IMR-90 (cell line): ENCODE measurements around the gene SLC43A2. TPM values are rescaled to one million over a fixed set of nuclear protein-coding genes. Genes with fewer than 3 reads are reported as not detected.

Source experiments
- ATAC-seq: fragments of 200-7000 bp; cut with Tn5 transposase; 2 replicates; pipeline ENCODE4 v1.9.1; 2020; ENCODE audit warnings: low read depth, mild to moderate bottlenecking, moderate library complexity
- BruUV-seq: library from RNA; stranded (reverse); fragments of 400-500 nt; replicated peaks from 2 replicates; lab custom pipeline; 2021; lab: Mats Ljungman, UMichigan
- CTCF ChIA-PET: fragments of 300-600 bp; formaldehyde crosslinking; extraction: SDS; loops from one replicate; lab custom pipeline; 2021; ENCODE audit warnings: antibody characterized with exemption; lab: Yijun Ruan, JAX
- POLR2A ChIA-PET: fragments of 300-600 bp; sonication (Branson Sonifier 250); formaldehyde crosslinking; loops from one replicate; lab custom pipeline; 2022; ENCODE audit warnings: antibody characterized with exemption; ENCODE audit not compliant: unreplicated experiment; lab: Charles Lee
- DNase-seq: peaks from one replicate; pipeline ENCODE4 v3.0.0; 2013
- H2AFZ ChIP-seq: replicated peaks from 2 replicates; pipeline ENCODE3; 2013; ENCODE audit warnings: low read length, mild to moderate bottlenecking; ENCODE audit not compliant: poor library complexity
- H2AK5ac ChIP-seq: 2 replicates; pipeline ENCODE4 v1.6.1; 2013; ENCODE audit warnings: low read depth, low read length, inconsistent platforms
- H2AK9ac ChIP-seq: replicated peaks from 2 replicates; pipeline ENCODE3; 2013; ENCODE audit warnings: mild to moderate bottlenecking, low read depth, low read length, moderate library complexity; ENCODE audit not compliant: poor library complexity
- H2BK120ac ChIP-seq: 2 replicates; pipeline ENCODE4 v1.6.1; 2013; ENCODE audit warnings: low read depth, low read length, inconsistent platforms
- H2BK15ac ChIP-seq: 3 replicates; pipeline ENCODE4 v1.6.1; 2013; ENCODE audit warnings: low read depth, low read length, inconsistent platforms
- H2BK20ac ChIP-seq: 2 replicates; pipeline ENCODE4 v1.6.1; 2013; ENCODE audit warnings: low read depth, mild to moderate bottlenecking, inconsistent platforms, low read length, moderate library complexity
- H2BK5ac ChIP-seq: 2 replicates; pipeline ENCODE4 v1.6.1; 2013; ENCODE audit warnings: mild to moderate bottlenecking, low read depth, low read length, inconsistent platforms; ENCODE audit not compliant: poor library complexity, severe bottlenecking
- H3K14ac ChIP-seq: replicated peaks from 2 replicates; pipeline ENCODE4 v1.6.1; 2013; ENCODE audit warnings: low read depth, low read length, inconsistent platforms
- H3K18ac ChIP-seq: 2 replicates; pipeline ENCODE4 v1.6.1; 2013; ENCODE audit warnings: low read depth, low read length, control low read depth
- H3K23ac ChIP-seq: 2 replicates; pipeline ENCODE4 v1.6.1; 2013; ENCODE audit warnings: low read depth, low read length, inconsistent platforms
- H3K27ac ChIP-seq: 2 replicates; pipeline ENCODE4 v1.5.1; 2013; ENCODE audit warnings: mild to moderate bottlenecking, control low read depth, low read length; ENCODE audit not compliant: insufficient read depth
- H3K27me3 ChIP-seq: 2 replicates; pipeline ENCODE4 v1.6.1; 2013; ENCODE audit warnings: low read length; ENCODE audit not compliant: control insufficient read depth, insufficient read depth
- H3K36me3 ChIP-seq: 2 replicates; pipeline ENCODE4 v1.6.1; 2013; ENCODE audit warnings: low read length, mixed read lengths; ENCODE audit not compliant: control insufficient read depth, insufficient read depth
- H3K4ac ChIP-seq: 2 replicates; pipeline ENCODE4 v1.6.1; 2013; ENCODE audit warnings: low read depth, low read length, inconsistent platforms
- H3K4me1 ChIP-seq: 2 replicates; pipeline ENCODE4 v1.6.1; 2013; ENCODE audit warnings: low read length, mixed read lengths; ENCODE audit not compliant: control insufficient read depth, insufficient read depth
- H3K4me2 ChIP-seq: 2 replicates; pipeline ENCODE4 v1.6.1; 2013; ENCODE audit warnings: low read depth, mild to moderate bottlenecking, control low read depth, low read length, moderate library complexity
- H3K4me3 ChIP-seq: 2 replicates; pipeline ENCODE4 v1.5.1; 2013; ENCODE audit warnings: low read depth, mild to moderate bottlenecking, control low read depth, low read length, moderate library complexity; ENCODE audit not compliant: insufficient read depth
- H3K56ac ChIP-seq: 2 replicates; pipeline ENCODE4 v1.6.1; 2013; ENCODE audit warnings: low read length, inconsistent platforms; ENCODE audit not compliant: insufficient read depth; ENCODE audit errors: extremely low read depth
- H3K79me1 ChIP-seq, 2 experiments: 2 replicates each; pipeline ENCODE4 v1.6.1; 2013; ENCODE audit warnings: low read length in 2 of 2, inconsistent platforms in 1 of 2, low read depth in 1 of 2
- H3K9ac ChIP-seq: 2 replicates; pipeline ENCODE4 v1.6.1; 2013; ENCODE audit warnings: low read depth, low read length, control low read depth
- H3K9me1 ChIP-seq: 2 replicates; pipeline ENCODE4 v1.6.1; 2013; ENCODE audit warnings: low read length, inconsistent platforms; ENCODE audit not compliant: insufficient read depth
- H3K9me3 ChIP-seq: 2 replicates; pipeline ENCODE4 v1.6.1; 2013; ENCODE audit warnings: low read length; ENCODE audit not compliant: control insufficient read depth, insufficient read depth
- H4K20me1 ChIP-seq: 2 replicates; pipeline ENCODE4 v1.6.1; 2013; ENCODE audit warnings: low read length, inconsistent platforms; ENCODE audit not compliant: insufficient read depth
- H4K5ac ChIP-seq: 2 replicates; pipeline ENCODE4 v1.6.1; 2013; ENCODE audit warnings: mild to moderate bottlenecking, low read depth, low read length, control low read depth
- H4K8ac ChIP-seq, 2 experiments: 2 replicates each; pipeline ENCODE4 v1.6.1; 2013; ENCODE audit warnings: low read depth in 2 of 2, low read length in 2 of 2, control low read depth in 1 of 2, inconsistent platforms in 1 of 2
- H4K91ac ChIP-seq: 2 replicates; pipeline ENCODE4 v1.6.1; 2013; ENCODE audit warnings: low read depth, low read length, inconsistent platforms; ENCODE audit not compliant: insufficient read depth
- BHLHE40 ChIP-seq: fragments of 150-350 bp; IDR thresholded peaks from 2 replicates; pipeline ENCODE4 v1.6.1; 2016; ENCODE audit warnings: mild to moderate bottlenecking, low read depth, low read length
- CEBPB ChIP-seq: IDR thresholded peaks from 2 replicates; pipeline ENCODE4 v1.6.1; 2012; ENCODE audit warnings: low read depth, low read length, improper control_type of control experiment
- CHD1 ChIP-seq: IDR thresholded peaks from 2 replicates; pipeline ENCODE4 v1.6.1; 2012; ENCODE audit warnings: low read depth, low read length, improper control_type of control experiment
- ELK1 ChIP-seq: fragments of 150-350 bp; IDR thresholded peaks from 2 replicates; pipeline ENCODE4 v1.6.1; 2016; ENCODE audit warnings: low read depth, mild to moderate bottlenecking, low read length, moderate library complexity, borderline replicate concordance
- FOS ChIP-seq: fragments of 150-350 bp; IDR thresholded peaks from 2 replicates; pipeline ENCODE4 v1.6.1; 2016; ENCODE audit warnings: low read depth, low read length
- MAFK ChIP-seq: IDR thresholded peaks from 2 replicates; pipeline ENCODE4 v1.6.1; 2012; ENCODE audit warnings: low read depth, low read length, improper control_type of control experiment
- MAZ ChIP-seq: IDR thresholded peaks from 2 replicates; pipeline ENCODE4 v1.6.1; 2012; ENCODE audit warnings: low read depth, mild to moderate bottlenecking, low read length, improper control_type of control experiment, moderate library complexity, borderline replicate concordance
- MXI1 ChIP-seq: IDR thresholded peaks from 2 replicates; pipeline ENCODE4 v1.6.1; 2012; ENCODE audit warnings: low read depth, mild to moderate bottlenecking, low read length, moderate library complexity, borderline replicate concordance
- NFE2L2 ChIP-seq: fragments of 150-350 bp; IDR thresholded peaks from 2 replicates; pipeline ENCODE4 v1.6.1; 2016; ENCODE audit warnings: low read depth, mild to moderate bottlenecking, low read length
- POLR2A ChIP-seq: IDR thresholded peaks from 2 replicates; pipeline ENCODE4 v1.6.1; 2012; ENCODE audit warnings: mild to moderate bottlenecking, low read depth, low read length
- RAD21 ChIP-seq: IDR thresholded peaks from 2 replicates; pipeline ENCODE4 v1.6.1; 2012; ENCODE audit warnings: low read length, improper control_type of control experiment
- RCOR1 ChIP-seq: IDR thresholded peaks from 2 replicates; pipeline ENCODE4 v1.6.1; 2012; ENCODE audit warnings: mild to moderate bottlenecking, low read length, improper control_type of control experiment; ENCODE audit not compliant: insufficient replicate concordance
- RFX5 ChIP-seq: IDR thresholded peaks from 2 replicates; pipeline ENCODE4 v1.8.0; 2012; ENCODE audit warnings: low read depth, mild to moderate bottlenecking, low read length, moderate library complexity
- SMC3 ChIP-seq: fragments of 150-350 bp; IDR thresholded peaks from 2 replicates; pipeline ENCODE4 v1.6.1; 2016; ENCODE audit warnings: low read depth, mild to moderate bottlenecking, antibody characterized with exemption, low read length, moderate library complexity
- USF2 ChIP-seq: fragments of 150-350 bp; IDR thresholded peaks from 2 replicates; pipeline ENCODE4 v1.6.1; 2017; ENCODE audit warnings: mild to moderate bottlenecking, antibody characterized with exemption, low read length, low read depth
- WGBS, 2 experiments: methylation state at CpG; one replicate each; pipeline versions ENCODE4 v1.1.5 to v1.1.7; 2013; ENCODE audit warnings: missing lambda C conversion rate in 2 of 2; ENCODE audit not compliant: insufficient read length in 1 of 2; ENCODE audit errors: extremely low coverage in 2 of 2; 5-methylcytosine and 5-hydroxymethylcytosine counted together
- dilution Hi-C: fragments of 300-500 bp; cut with HindIII; formaldehyde crosslinking; loops from one replicate; pipeline ENCODE4 v1.14.3; 2018; ENCODE audit warnings: low sequenced_read_pairs; ENCODE audit not compliant: unreplicated experiment
- in situ Hi-C: fragments of 300-500 bp; cut with MboI; formaldehyde crosslinking; loops from 3 replicates; pipeline ENCODE4 v1.14.3; 2019; ENCODE audit warnings: low sequenced_read_pairs, inconsistent platforms, mixed read lengths
- intact Hi-C: fragments of 100-400 bp; cut with micrococcal nuclease; formaldehyde crosslinking; loops from 2 replicates; pipeline ENCODE4 v1.10.0; 2022
- polyA plus RNA-seq, 3 experiments: library from polyadenylated mRNA; depleted of rRNA; stranded (reverse); fragments of >200 nt; gene quantifications; 2 replicates each; pipeline ENCODE4 v1.2.3, GENCODE V29; 2012; ENCODE audit warnings: low replicate concordance in 1 of 3
- total RNA-seq: library from RNA; depleted of rRNA; stranded (reverse); fragments of >200 nt; gene quantifications from 2 replicates; pipeline ENCODE4 v1.2.3, GENCODE V29; 2012
- TF ChIP-seq, protein P1 (sequence below): conservative IDR thresholded peaks from 2 replicates; pipeline ENCODE4 v1.5.1; 2012; ENCODE audit warnings: mild to moderate bottlenecking, low read depth, low read length, improper control_type of control experiment

Gene SLC43A2
- total and polyA plus RNA-seq, 2 of the 4 experiments (the other 2 are of a cell fraction): 3.8 to 9.0 TPM

DNA sequence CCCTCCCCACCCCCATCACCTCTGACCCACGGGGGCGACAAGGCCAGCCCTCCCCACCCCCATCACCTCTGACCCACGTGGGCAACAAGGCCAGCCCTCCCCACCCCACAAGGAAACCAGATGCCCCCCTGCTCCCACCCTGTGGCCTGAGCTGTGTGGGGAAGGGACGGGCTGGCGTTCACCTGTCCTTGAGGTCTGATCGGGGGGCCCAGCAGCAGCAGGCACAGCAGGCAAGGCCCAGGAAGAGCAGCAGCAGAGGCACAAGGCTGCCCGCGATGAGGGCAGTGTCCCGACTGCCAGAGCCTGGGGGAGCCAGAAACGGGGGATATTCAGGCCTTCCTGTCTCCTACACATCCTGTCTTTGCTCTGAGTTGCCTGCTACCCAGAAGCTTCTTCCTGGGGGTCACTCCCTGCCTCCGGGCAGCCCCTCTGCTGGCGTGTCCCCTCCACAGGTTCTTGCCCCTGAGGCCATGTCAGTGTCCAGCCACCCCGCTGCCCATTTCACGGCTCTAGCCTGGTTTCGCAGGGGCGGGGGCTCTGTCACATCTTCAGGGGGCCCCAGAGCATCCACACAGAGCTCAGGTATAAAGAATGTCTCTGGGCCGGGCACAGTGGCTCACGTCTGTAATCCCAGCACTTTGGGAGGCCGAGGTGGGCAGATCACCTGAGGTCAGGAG lies 10.1 kb upstream of the SLC43A2 start:
- POLR2A ChIA-PET: no interaction called here
- Histone ChIP-seq H3K4me2 (no peak overlapping the region), H3K56ac (no peak overlapping the region), H2BK120ac (no peak overlapping the region), H3K4me1 (peaks cover 4% of the 10 kb centered on the region; the same call in 1 of the 2 replicates), H3K79me1 (no peaks in the 10 kb centered on the region), H3K36me3 (no peaks in the 10 kb centered on the region), H3K9me1 (no peaks in the 10 kb centered on the region), H3K4ac (no peak overlapping the region), H3K9me3 (no peaks in the 10 kb centered on the region), H3K4me3 (no peak overlapping the region), H2AK9ac (no peak overlapping the region), H4K20me1 (no peaks in the 10 kb centered on the region), H2BK5ac (no peak overlapping the region), H4K91ac (no peak overlapping the region), H3K23ac (no peak overlapping the region), H3K9ac (no peak overlapping the region), H2BK15ac (no peak overlapping the region), H4K8ac (no peak overlapping the region), H2AK5ac (no peak overlapping the region; the same call in 1 of the 2 replicates), H2AFZ (peak overlapping the region; percentile 32), H4K5ac (no peak overlapping the region), H3K14ac (no peak overlapping the region), H3K18ac (no peak overlapping the region), H3K27ac (no peak overlapping the region), H3K27me3 (no peaks in the 10 kb centered on the region; the same call in 1 of the 2 replicates), H2BK20ac (no peak overlapping the region)
- 67% methylated on average over 8 of the region's 19 CpGs; no CpG with 5 or more reads in 1 of the 2 experiments for WGBS, 2 experiments
- no TSS peak for BruUV-seq
- TF ChIP-seq RAD21 (no peak), NFE2L2 (no peak), USF2 (no peak), RCOR1 (no peak), MAFK (no peak), SMC3 (no peak), ELK1 (no peak), CHD1 (no peak), BHLHE40 (no peak), MAZ (no peak), MXI1 (no peak), FOS (no peak), RFX5 (no peak), CEBPB (no peak), POLR2A (no peak)
- TF ChIP-seq, protein P1, sequence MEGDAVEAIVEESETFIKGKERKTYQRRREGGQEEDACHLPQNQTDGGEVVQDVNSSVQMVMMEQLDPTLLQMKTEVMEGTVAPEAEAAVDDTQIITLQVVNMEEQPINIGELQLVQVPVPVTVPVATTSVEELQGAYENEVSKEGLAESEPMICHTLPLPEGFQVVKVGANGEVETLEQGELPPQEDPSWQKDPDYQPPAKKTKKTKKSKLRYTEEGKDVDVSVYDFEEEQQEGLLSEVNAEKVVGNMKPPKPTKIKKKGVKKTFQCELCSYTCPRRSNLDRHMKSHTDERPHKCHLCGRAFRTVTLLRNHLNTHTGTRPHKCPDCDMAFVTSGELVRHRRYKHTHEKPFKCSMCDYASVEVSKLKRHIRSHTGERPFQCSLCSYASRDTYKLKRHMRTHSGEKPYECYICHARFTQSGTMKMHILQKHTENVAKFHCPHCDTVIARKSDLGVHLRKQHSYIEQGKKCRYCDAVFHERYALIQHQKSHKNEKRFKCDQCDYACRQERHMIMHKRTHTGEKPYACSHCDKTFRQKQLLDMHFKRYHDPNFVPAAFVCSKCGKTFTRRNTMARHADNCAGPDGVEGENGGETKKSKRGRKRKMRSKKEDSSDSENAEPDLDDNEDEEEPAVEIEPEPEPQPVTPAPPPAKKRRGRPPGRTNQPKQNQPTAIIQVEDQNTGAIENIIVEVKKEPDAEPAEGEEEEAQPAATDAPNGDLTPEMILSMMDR: no peak
- intact Hi-C loops: no loop called here
- CTCF ChIA-PET: interaction anchor here (0.8 kb wide), 1 partner anchor 9 kb away, joined by 3 read pairs; no protein-coding TSS in a partner anchor
- dilution Hi-C loops: no loop called here
- in situ Hi-C loops: no loop called here
- ATAC-seq: no peak
- DNase-seq: no peak
